Esophagus mucosa (tissue), 1 donor: ENCODE data around the gene B3GALT2. TPM values are rescaled to one million over a fixed set of nuclear protein-coding genes. Genes with fewer than 3 reads are reported as not detected.

Source experiments
- ATAC-seq: fragments of 200-7000 bp; cut with Tn5 transposase; one replicate; pipeline ENCODE4 v1.9.1; 2020
- total RNA-seq: library from RNA; stranded (reverse); gene quantifications from one replicate; pipeline ENCODE4 v1.2.4, GENCODE V29; 2023
- donor health status: DM: yes; HTN: yes; CAD: no.

Gene B3GALT2
- total RNA-seq, 1 donor from 2014 or later: 0.04 TPM

GRCh38 chr1:193181536-193181935 lies 4.9 kb downstream of the B3GALT2 start:
- no peak for ATAC-seq

GRCh38 chr1:193179094-193179493 lies 7.3 kb downstream of the B3GALT2 start:
- ATAC-seq: no peak

- ATAC-seq: no peak
Observed at GRCh38 chr1:193176788-193177187, 9.6 kb downstream of the B3GALT2 start.

- no peak for ATAC-seq
Observed at GRCh38 chr1:193176113-193176512, 10.3 kb downstream of the B3GALT2 start.

- ATAC-seq: no peak
Observed at GRCh38 chr1:193157360-193157759, 29.1 kb downstream of the B3GALT2 start.

- peak; percentile 44 for ATAC-seq
Observed at GRCh38 chr1:193156822-193157142, 29.6 kb downstream of the B3GALT2 start.

- ATAC-seq: peak; percentile 75
Observed at GRCh38 chr1:193156117-193156821, 30.1 kb downstream of the B3GALT2 start.

GRCh38 chr1:193144999-193145398 lies 41.4 kb downstream of the B3GALT2 start:
- ATAC-seq: no peak

GRCh38 chr1:193144361-193144938 lies 42.0 kb downstream of the B3GALT2 start:
- no peak for ATAC-seq

- ATAC-seq: no peak
Observed at GRCh38 chr1:193143285-193143684, 43.1 kb downstream of the B3GALT2 start.

- no peak for ATAC-seq
Observed at GRCh38 chr1:193142409-193142808, 44.0 kb downstream of the B3GALT2 start.

GRCh38 chr1:193141804-193142203 lies 44.6 kb downstream of the B3GALT2 start:
- ATAC-seq: no peak

GRCh38 chr1:193140254-193140653 lies 46.2 kb downstream of the B3GALT2 start:
- ATAC-seq: no peak

- ATAC-seq: no peak
Observed at GRCh38 chr1:193131266-193131860, 55.0 kb downstream of the B3GALT2 start.

Other genes with a start within 250 kb of the B3GALT2 start
- 34.0 TPM for gene UCHL5, start 127.3 kb downstream of the B3GALT2 start, total RNA-seq
- gene RO60, start 127.0 kb downstream of the B3GALT2 start, total RNA-seq: 26.1 TPM
- 15.7 TPM for gene GLRX2, start 81.2 kb downstream of the B3GALT2 start, total RNA-seq
- 33.1 TPM for gene CDC73, start 64.6 kb downstream of the B3GALT2 start, total RNA-seq